Adrenal gland (tissue), 5 donors: ENCODE data around the gene MCOLN2.

Experiments
- POLR2A ChIP-seq, 2 donors: fragments of 450-650 bp; IDR thresholded peaks; one replicate each; pipeline ENCODE4 v1.6.1; 2017; ENCODE audit warnings: antibody characterized with exemption in 2 of 2, mild to moderate bottlenecking in 2 of 2, moderate library complexity in 1 of 2
- TF ChIP-seq, protein P1 (sequence below), 6 experiments: fragments of 450-650 bp in 4 of 6; fragments of 200-600 bp in 2 of 6; sonication (generic) in 1 of 6; IDR thresholded peaks; 1 replicate in 5 of 6; 2 replicates in 1 of 6; pipeline versions ENCODE4 v1.5.1 to v1.8.0; 2016 to 2021; ENCODE audit warnings: antibody characterized with exemption in 6 of 6, mild to moderate bottlenecking in 2 of 6, moderate library complexity in 1 of 6
- donor health status: DM: no; HTN: no; CAD: no.

DNA sequence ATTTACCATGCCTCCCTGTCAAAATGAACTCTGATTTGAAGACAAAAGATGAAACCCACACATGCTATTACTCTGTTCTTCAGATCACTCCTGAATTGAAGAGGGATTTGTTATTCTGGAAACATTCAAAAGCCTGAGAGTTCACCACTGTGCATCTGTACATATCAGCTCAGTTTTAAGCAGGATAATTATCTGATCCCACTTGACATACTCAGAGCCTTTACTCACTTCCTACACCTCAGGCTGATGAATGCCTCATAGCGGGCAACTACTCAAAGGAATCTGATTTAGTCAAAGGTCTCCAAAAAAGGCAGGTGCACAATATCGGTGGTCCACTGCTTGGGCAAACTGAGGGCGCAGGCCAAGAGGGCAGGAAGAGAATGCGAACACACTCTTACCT, 56.4 kb downstream of the MCOLN2 start:
- TF ChIP-seq, protein P1, sequence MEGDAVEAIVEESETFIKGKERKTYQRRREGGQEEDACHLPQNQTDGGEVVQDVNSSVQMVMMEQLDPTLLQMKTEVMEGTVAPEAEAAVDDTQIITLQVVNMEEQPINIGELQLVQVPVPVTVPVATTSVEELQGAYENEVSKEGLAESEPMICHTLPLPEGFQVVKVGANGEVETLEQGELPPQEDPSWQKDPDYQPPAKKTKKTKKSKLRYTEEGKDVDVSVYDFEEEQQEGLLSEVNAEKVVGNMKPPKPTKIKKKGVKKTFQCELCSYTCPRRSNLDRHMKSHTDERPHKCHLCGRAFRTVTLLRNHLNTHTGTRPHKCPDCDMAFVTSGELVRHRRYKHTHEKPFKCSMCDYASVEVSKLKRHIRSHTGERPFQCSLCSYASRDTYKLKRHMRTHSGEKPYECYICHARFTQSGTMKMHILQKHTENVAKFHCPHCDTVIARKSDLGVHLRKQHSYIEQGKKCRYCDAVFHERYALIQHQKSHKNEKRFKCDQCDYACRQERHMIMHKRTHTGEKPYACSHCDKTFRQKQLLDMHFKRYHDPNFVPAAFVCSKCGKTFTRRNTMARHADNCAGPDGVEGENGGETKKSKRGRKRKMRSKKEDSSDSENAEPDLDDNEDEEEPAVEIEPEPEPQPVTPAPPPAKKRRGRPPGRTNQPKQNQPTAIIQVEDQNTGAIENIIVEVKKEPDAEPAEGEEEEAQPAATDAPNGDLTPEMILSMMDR (IDR thresholded peaks at IDR 0.05): no peak
- no peak for TF ChIP-seq POLR2A (IDR thresholded peaks at IDR 0.05)
